H1 (cell line): Measurements from ENCODE around the gene SYNPO2L.

ENCODE experiments used
- CBX5 ChIP-seq: fragments of 300-800, 300-1000 bp; sonication (generic); IDR thresholded peaks from 2 replicates; pipeline ENCODE4 v1.7.1; 2016; ENCODE audit warnings: antibody characterized with exemption, low read length, low read depth
- CTCF ChIP-seq, 3 experiments: IDR thresholded peaks; 1 replicate in 2 of 3; 2 replicates in 1 of 3; pipeline versions ENCODE4 v1.5.1 to v1.6.1; 2011; ENCODE audit warnings: low read length in 3 of 3, mild to moderate bottlenecking in 3 of 3, inconsistent platforms in 2 of 3, low read depth in 1 of 3, moderate library complexity in 1 of 3; ENCODE audit not compliant: insufficient read depth in 1 of 3; ENCODE audit errors: control extremely low read depth in 1 of 3
- E2F6 ChIP-seq: IDR thresholded peaks from 2 replicates; pipeline ENCODE4 v1.6.1; 2012; ENCODE audit warnings: inconsistent platforms
- EZH2 ChIP-seq: fragments of 200-600 bp; sonication (generic); IDR thresholded peaks from 2 replicates; pipeline ENCODE4 v1.7.1; 2012; ENCODE audit warnings: low read depth, mild to moderate bottlenecking, moderate library complexity, low read length, inconsistent platforms; ENCODE audit not compliant: severe bottlenecking
- POLR2A ChIP-seq, 2 experiments: IDR thresholded peaks; 1 replicate in 1 of 2; 2 replicates in 1 of 2; pipeline ENCODE4 v1.6.1; 2011; ENCODE audit warnings: low read depth in 2 of 2, low read length in 2 of 2, mild to moderate bottlenecking in 2 of 2; ENCODE audit errors: control extremely low read depth in 1 of 2
- SUZ12 ChIP-seq: fragments of 200-600 bp; sonication (generic); IDR thresholded peaks from 2 replicates; pipeline ENCODE4 v1.6.1; 2012; ENCODE audit warnings: mild to moderate bottlenecking, inconsistent platforms, low read length, moderate library complexity, mixed read lengths

GRCh38 chr10:73644767-73645166 is 11.1 kb downstream of the SYNPO2L start:
- no peak for TF ChIP-seq CBX5
- TF ChIP-seq CTCF (IDR thresholded peaks at IDR 0.05; ENCODE audit: control extremely low read depth in 1 of 3, insufficient read depth in 1 of 3, low read depth in 1 of 3, low read length in 3 of 3) = no peak
- TF ChIP-seq SUZ12 = no peak
- TF ChIP-seq POLR2A (IDR thresholded peaks at IDR 0.05; ENCODE audit: control extremely low read depth in 1 of 2, low read depth in 2 of 2, low read length in 2 of 2) = no peak
- no peak for TF ChIP-seq EZH2
- TF ChIP-seq E2F6 = no peak
